ENCODE results near the gene IPO9.
A peak's percentile ranks its signal among the peaks of the same experiment; 100 is the strongest.

Gene IPO9

GRCh38 chr1:201894343-201895119 is 65.6 kb downstream of the IPO9 start:
- H3K4me3 ChIP-seq (ENCODE audit: control insufficient read depth, low read depth, low read length) = no peak overlapping the region
- TF ChIP-seq CTCF (conservative IDR thresholded peaks at IDR 0.05; ENCODE audit: control insufficient read depth, insufficient read depth, low read depth, low read length) = no peak
- no peak for DNase-seq (ENCODE audit: low read depth)

- no peak for TF ChIP-seq CTCF (conservative IDR thresholded peaks at IDR 0.05; ENCODE audit: control insufficient read depth, insufficient read depth, low read depth, low read length)
- no peak for DNase-seq (ENCODE audit: low read depth)
- H3K4me3 ChIP-seq (ENCODE audit: control insufficient read depth, low read depth, low read length) = no peak overlapping the region
Observed at GRCh38 chr1:201895120-201895665, 66.2 kb downstream of the IPO9 start.

- H3K4me3 ChIP-seq (ENCODE audit: control insufficient read depth, low read depth, low read length) = no peak overlapping the region
- peak; percentile 91 for DNase-seq (ENCODE audit: low read depth)
- peak; percentile 98 for TF ChIP-seq CTCF (conservative IDR thresholded peaks at IDR 0.05; ENCODE audit: control insufficient read depth, insufficient read depth, low read depth, low read length)
Observed at GRCh38 chr1:201895913-201896807, 67.2 kb downstream of the IPO9 start.

- peak; percentile 69 for DNase-seq (ENCODE audit: low read depth)
- peak; percentile 4 for TF ChIP-seq CTCF (conservative IDR thresholded peaks at IDR 0.05; ENCODE audit: control insufficient read depth, insufficient read depth, low read depth, low read length)
- H3K4me3 ChIP-seq (ENCODE audit: control insufficient read depth, low read depth, low read length) = no peak overlapping the region
Observed at GRCh38 chr1:201896951-201897391, 68.0 kb downstream of the IPO9 start.

GRCh38 chr1:201898240-201898894 is 69.4 kb downstream of the IPO9 start:
- no peak for DNase-seq (ENCODE audit: low read depth)
- no peak overlapping the region for H3K4me3 ChIP-seq (ENCODE audit: control insufficient read depth, low read depth, low read length)
- no peak for TF ChIP-seq CTCF (conservative IDR thresholded peaks at IDR 0.05; ENCODE audit: control insufficient read depth, insufficient read depth, low read depth, low read length)

- DNase-seq (ENCODE audit: low read depth) = no peak
- no peak overlapping the region for H3K4me3 ChIP-seq (ENCODE audit: control insufficient read depth, low read depth, low read length)
- no peak for TF ChIP-seq CTCF (conservative IDR thresholded peaks at IDR 0.05; ENCODE audit: control insufficient read depth, insufficient read depth, low read depth, low read length)
Observed at GRCh38 chr1:201898992-201899391, 70.0 kb downstream of the IPO9 start.
